HEK293T (cell line): ENCODE data around the gene TESK2.

ENCODE experiments used
- BHLHE40 ChIP-seq: fragments of 450-650 bp; IDR thresholded peaks from 2 replicates; pipeline ENCODE4 v1.6.1; 2016; ENCODE audit warnings: mild to moderate bottlenecking, moderate library complexity, borderline replicate concordance
- CTBP1 ChIP-seq: fragments of 450-650 bp; IDR thresholded peaks from 2 replicates; pipeline ENCODE4 v1.6.1; 2016; ENCODE audit warnings: borderline replicate concordance
- ELF4 ChIP-seq: fragments of 450-650 bp; IDR thresholded peaks from 2 replicates; pipeline ENCODE4 v1.6.1; 2017; ENCODE audit warnings: antibody characterized with exemption
- FOXA1 ChIP-seq: fragments of 450-650 bp; IDR thresholded peaks from 2 replicates; pipeline ENCODE4 v1.6.1; 2016; ENCODE audit warnings: mild to moderate bottlenecking
- FOXK2 ChIP-seq: fragments of 450-650 bp; IDR thresholded peaks from 2 replicates; pipeline ENCODE4 v1.6.1; 2016; ENCODE audit warnings: mild to moderate bottlenecking
- HDGF ChIP-seq: fragments of 450-650 bp; IDR thresholded peaks from 2 replicates; pipeline ENCODE4 v1.6.1; 2017; ENCODE audit warnings: antibody characterized with exemption, borderline replicate concordance
- LEF1 ChIP-seq: fragments of 450-650 bp; IDR thresholded peaks from 2 replicates; pipeline ENCODE4 v1.6.1; 2017; ENCODE audit warnings: mild to moderate bottlenecking, borderline replicate concordance
- NFRKB ChIP-seq: fragments of 450-650 bp; IDR thresholded peaks from 2 replicates; pipeline ENCODE4 v1.6.1; 2016; ENCODE audit warnings: mild to moderate bottlenecking, moderate library complexity
- SP1 ChIP-seq: fragments of 450-650 bp; IDR thresholded peaks from 2 replicates; pipeline ENCODE4 v1.6.1; 2017
- TARDBP ChIP-seq: fragments of 450-650 bp; IDR thresholded peaks from 2 replicates; pipeline ENCODE4 v1.6.1; 2016

DNA sequence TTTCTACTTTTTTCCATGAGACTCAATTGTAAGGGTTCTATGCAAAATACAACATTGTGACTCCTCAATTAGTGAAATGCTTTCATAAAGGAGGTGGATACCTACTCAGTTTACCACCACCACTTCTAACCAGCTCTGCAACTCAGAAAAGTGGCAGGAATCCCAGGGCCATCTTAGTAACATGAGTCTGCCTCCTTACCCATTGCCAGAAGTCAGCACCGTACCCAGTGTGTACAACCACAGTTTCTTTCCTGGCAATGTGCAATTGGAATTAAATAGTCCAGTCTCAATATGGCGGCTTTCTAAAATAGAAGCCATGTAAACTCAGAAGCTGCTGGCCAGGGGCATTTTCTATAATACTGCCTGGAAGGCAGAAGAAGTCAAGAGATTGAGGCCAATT is 32.1 kb downstream of the TESK2 start:
- TF ChIP-seq HDGF (no peak), BHLHE40 (no peak), ELF4 (no peak), FOXK2 (no peak), FOXA1 (no peak), LEF1 (no peak), NFRKB (no peak), SP1 (no peak), CTBP1 (no peak), TARDBP (no peak)
